Measurements from ENCODE around the gene GRHL3. TPM values are rescaled to one million over a fixed set of nuclear protein-coding genes. Genes with fewer than 3 reads are reported as not detected.

Gene GRHL3
- total RNA-seq, 2 donors from 2014 or later = not detected

- Mint-ChIP-seq H3K27ac (no peak overlapping the region), H3K4me3 (no peak overlapping the region), H3K9me3 (no peaks in the 10 kb centered on the region), H3K4me1 (ENCODE audit: low read depth in 2 of 2) (no peaks in the 10 kb centered on the region), H3K36me3 (no peaks in the 10 kb centered on the region), H3K27me3 (peaks cover 28 to 39% of the 10 kb centered on the region in 2 donors)
- ATAC-seq (no peak), DNase-seq (ENCODE audit: low spot score) (no peak)
Measured at GRCh38 chr1:24329331-24329730, 10.2 kb downstream of the GRHL3 start.

- Mint-ChIP-seq H3K9me3 (no peaks in the 10 kb centered on the region), H3K36me3 (no peaks in the 10 kb centered on the region), H3K27ac (no peak overlapping the region), H3K27me3 (peaks cover 28 to 39% of the 10 kb centered on the region in 2 donors), H3K4me3 (no peak overlapping the region), H3K4me1 (ENCODE audit: low read depth in 2 of 2) (no peaks in the 10 kb centered on the region)
- DNase-seq (ENCODE audit: low spot score) (no peak), ATAC-seq (no peak)
Measured at GRCh38 chr1:24329797-24330543, 10.8 kb downstream of the GRHL3 start.

- DNase-seq (ENCODE audit: low spot score) (no peak), ATAC-seq (no peak)
- Mint-ChIP-seq H3K27me3 (peaks cover 15 to 36% of the 10 kb centered on the region in 2 donors), H3K4me1 (ENCODE audit: low read depth in 2 of 2) (no peaks in the 10 kb centered on the region), H3K36me3 (no peaks in the 10 kb centered on the region), H3K4me3 (no peak overlapping the region), H3K9me3 (no peaks in the 10 kb centered on the region), H3K27ac (no peak overlapping the region)
Measured at GRCh38 chr1:24331961-24332673, 13.0 kb downstream of the GRHL3 start.

- Mint-ChIP-seq H3K27ac (no peak overlapping the region), H3K36me3 (no peaks in the 10 kb centered on the region), H3K9me3 (no peaks in the 10 kb centered on the region), H3K4me1 (ENCODE audit: low read depth in 2 of 2) (no peaks in the 10 kb centered on the region), H3K27me3 (peaks cover 12 to 25% of the 10 kb centered on the region in 2 donors), H3K4me3 (no peak overlapping the region)
- no peak for ATAC-seq
- DNase-seq (ENCODE audit: low spot score) = no peak
Measured at GRCh38 chr1:24336075-24336474, 16.9 kb downstream of the GRHL3 start.

GRCh38 chr1:24337455-24337854 lies 18.3 kb downstream of the GRHL3 start:
- Mint-ChIP-seq H3K4me1 (ENCODE audit: low read depth in 2 of 2) (no peaks in the 10 kb centered on the region), H3K27me3 (peaks cover 6 to 16% of the 10 kb centered on the region in 2 donors), H3K27ac (no peak overlapping the region), H3K36me3 (no peaks in the 10 kb centered on the region), H3K4me3 (no peak overlapping the region), H3K9me3 (no peaks in the 10 kb centered on the region)
- ATAC-seq = peak in 1 of 2 donors; percentile 5
- DNase-seq (ENCODE audit: low spot score) = no peak

- Mint-ChIP-seq H3K4me1 (ENCODE audit: low read depth in 2 of 2) (no peaks in the 10 kb centered on the region), H3K27ac (no peak overlapping the region), H3K4me3 (no peak overlapping the region), H3K27me3 (peaks cover 6 to 16% of the 10 kb centered on the region in 2 donors), H3K36me3 (no peaks in the 10 kb centered on the region), H3K9me3 (no peaks in the 10 kb centered on the region)
- ATAC-seq (no peak), DNase-seq (ENCODE audit: low spot score) (no peak)
Measured at GRCh38 chr1:24338447-24338846, 19.3 kb downstream of the GRHL3 start.

- Mint-ChIP-seq H3K9me3 (no peaks in the 10 kb centered on the region), H3K27me3 (peaks cover 4 to 9% of the 10 kb centered on the region in 2 donors), H3K36me3 (no peaks in the 10 kb centered on the region), H3K4me3 (no peak overlapping the region), H3K4me1 (ENCODE audit: low read depth in 2 of 2) (no peaks in the 10 kb centered on the region), H3K27ac (no peak overlapping the region)
- DNase-seq (ENCODE audit: low spot score) (no peak), ATAC-seq (no peak)
Measured at GRCh38 chr1:24339996-24340395, 20.8 kb downstream of the GRHL3 start.

GRCh38 chr1:24340770-24341169 lies 21.6 kb downstream of the GRHL3 start:
- Mint-ChIP-seq H3K27ac (no peak overlapping the region), H3K4me3 (no peak overlapping the region), H3K4me1 (ENCODE audit: low read depth in 2 of 2) (no peaks in the 10 kb centered on the region), H3K27me3 (peaks cover 4 to 9% of the 10 kb centered on the region in 2 donors), H3K36me3 (no peaks in the 10 kb centered on the region), H3K9me3 (no peaks in the 10 kb centered on the region)
- ATAC-seq (no peak), DNase-seq (ENCODE audit: low spot score) (no peak)

- no peaks in the 10 kb centered on the region for H3K9me3 Mint-ChIP-seq
- ATAC-seq = no peak
- no peak overlapping the region for H3K4me3 Mint-ChIP-seq
- no peaks in the 10 kb centered on the region for H3K36me3 Mint-ChIP-seq
- peaks cover 4 to 5% of the 10 kb centered on the region in 2 donors for H3K27me3 Mint-ChIP-seq
- H3K27ac Mint-ChIP-seq = no peak overlapping the region
- H3K4me1 Mint-ChIP-seq (ENCODE audit: low read depth in 2 of 2) = no peaks in the 10 kb centered on the region
- no peak for DNase-seq (ENCODE audit: low spot score)
Measured at GRCh38 chr1:24341260-24341659, 22.1 kb downstream of the GRHL3 start.

GRCh38 chr1:24343412-24344089 lies 24.4 kb downstream of the GRHL3 start:
- H3K27ac Mint-ChIP-seq = no peak overlapping the region
- peak in 1 of 2 donors; percentile 13 for ATAC-seq
- DNase-seq (ENCODE audit: low spot score) = no peak
- no peaks in the 10 kb centered on the region for H3K9me3 Mint-ChIP-seq
- H3K4me1 Mint-ChIP-seq (ENCODE audit: low read depth in 2 of 2) = no peaks in the 10 kb centered on the region
- H3K36me3 Mint-ChIP-seq = no peaks in the 10 kb centered on the region
- H3K27me3 Mint-ChIP-seq = peaks cover 0 to 6% of the 10 kb centered on the region in 2 donors
- H3K4me3 Mint-ChIP-seq = no peak overlapping the region

GRCh38 chr1:24344090-24344742 lies 25.1 kb downstream of the GRHL3 start:
- DNase-seq (ENCODE audit: low spot score) (no peak), ATAC-seq (peak in 1 of 2 donors; percentile 14)
- Mint-ChIP-seq H3K4me3 (no peak overlapping the region), H3K9me3 (no peaks in the 10 kb centered on the region), H3K36me3 (no peaks in the 10 kb centered on the region), H3K27me3 (peaks cover 0 to 6% of the 10 kb centered on the region in 2 donors), H3K27ac (no peak overlapping the region), H3K4me1 (ENCODE audit: low read depth in 2 of 2) (no peaks in the 10 kb centered on the region)

- DNase-seq (ENCODE audit: low spot score) (no peak), ATAC-seq (no peak)
- no peaks in the 10 kb centered on the region for H3K36me3 Mint-ChIP-seq
- H3K27me3 Mint-ChIP-seq = peaks cover 0 to 3% of the 10 kb centered on the region in 2 donors
- H3K4me1 Mint-ChIP-seq (ENCODE audit: low read depth in 2 of 2) = no peaks in the 10 kb centered on the region
- H3K27ac Mint-ChIP-seq = no peak overlapping the region
- no peaks in the 10 kb centered on the region for H3K9me3 Mint-ChIP-seq
- no peak overlapping the region for H3K4me3 Mint-ChIP-seq
Measured at GRCh38 chr1:24345334-24345733, 26.2 kb downstream of the GRHL3 start.

GRCh38 chr1:24347159-24347934 lies 28.2 kb downstream of the GRHL3 start:
- DNase-seq (ENCODE audit: low spot score) (no peak), ATAC-seq (no peak)
- Mint-ChIP-seq H3K4me3 (no peak overlapping the region), H3K27ac (no peak overlapping the region), H3K4me1 (ENCODE audit: low read depth in 2 of 2) (peaks cover 2 to 5% of the 10 kb centered on the region in 2 donors), H3K27me3 (peaks cover 0 to 3% of the 10 kb centered on the region in 2 donors), H3K9me3 (no peaks in the 10 kb centered on the region), H3K36me3 (no peaks in the 10 kb centered on the region)

Data from natural killer cell treated with Interleukin-12 subunit alpha and Interleukin-12 subunit beta and Interleukin-15 and Interleukin-18, amount 100 ng/mL, for 72 hours (primary cell).